Mesendoderm (in vitro differentiated cells): ENCODE data around the gene SPINK5. TPM values are rescaled to one million over a fixed set of nuclear protein-coding genes. Genes with fewer than 3 reads are reported as not detected.
A peak's percentile ranks its signal among the peaks of the same experiment; 100 is the strongest.

ENCODE experiments used
- DNase-seq: peaks from one replicate; pipeline ENCODE4 v3.0.0; 2013
- H2AK5ac ChIP-seq: 2 replicates; pipeline ENCODE4 v1.6.1; 2013; ENCODE audit warnings: low read length, inconsistent platforms
- H2BK120ac ChIP-seq: 2 replicates; pipeline ENCODE4 v1.6.1; 2013; ENCODE audit warnings: low read depth, mild to moderate bottlenecking, low read length, moderate library complexity, mixed read lengths
- H2BK15ac ChIP-seq: replicated peaks from 2 replicates; pipeline ENCODE4 v1.6.1; 2013; ENCODE audit warnings: low read depth, mild to moderate bottlenecking, moderate library complexity
- H2BK5ac ChIP-seq: 2 replicates; pipeline ENCODE4 v1.6.1; 2013; ENCODE audit warnings: low read length, inconsistent platforms
- H3K18ac ChIP-seq: 2 replicates; pipeline ENCODE4 v1.6.1; 2013; ENCODE audit warnings: mild to moderate bottlenecking, low read length, mixed read lengths
- H3K23ac ChIP-seq: one replicate; pipeline ENCODE4 v1.6.1; 2013; ENCODE audit warnings: low read length
- H3K27ac ChIP-seq: 2 replicates; pipeline ENCODE4 v1.5.1; 2013; ENCODE audit warnings: low read depth, mild to moderate bottlenecking, inconsistent platforms, low read length, moderate library complexity
- H3K27me3 ChIP-seq: 2 replicates; pipeline ENCODE4 v1.6.1; 2013; ENCODE audit warnings: low read length, control low read depth, mild to moderate bottlenecking, inconsistent platforms; ENCODE audit not compliant: insufficient read depth, poor library complexity
- H3K36me3 ChIP-seq: 2 replicates; pipeline ENCODE4 v1.6.1; 2013; ENCODE audit warnings: low read length, inconsistent platforms; ENCODE audit not compliant: control insufficient read depth, insufficient read depth
- H3K4ac ChIP-seq: one replicate; pipeline ENCODE4 v1.6.1; 2013; ENCODE audit warnings: low read depth, mild to moderate bottlenecking, low read length, moderate library complexity
- H3K4me1 ChIP-seq: 2 replicates; pipeline ENCODE4 v1.6.1; 2013; ENCODE audit warnings: low read depth, low read length, inconsistent platforms; ENCODE audit not compliant: control insufficient read depth
- H3K4me2 ChIP-seq: 2 replicates; pipeline ENCODE4 v1.6.1; 2013; ENCODE audit warnings: low read length
- H3K4me3 ChIP-seq: 2 replicates; pipeline ENCODE4 v1.5.1; 2013; ENCODE audit warnings: mild to moderate bottlenecking, low read length
- H3K56ac ChIP-seq: one replicate; pipeline ENCODE4 v1.6.1; 2013; ENCODE audit warnings: low read length
- H3K79me1 ChIP-seq: 2 replicates; pipeline ENCODE4 v1.6.1; 2013; ENCODE audit warnings: low read length, inconsistent platforms
- H3K79me2 ChIP-seq: 2 replicates; pipeline ENCODE4 v1.6.1; 2013; ENCODE audit warnings: mild to moderate bottlenecking, low read length; ENCODE audit not compliant: control insufficient read depth, insufficient read depth
- H3K9ac ChIP-seq: 2 replicates; pipeline ENCODE4 v1.6.1; 2013; ENCODE audit warnings: low read length, inconsistent platforms
- H4K5ac ChIP-seq: one replicate; pipeline ENCODE4 v1.6.1; 2013; ENCODE audit warnings: low read length
- H4K8ac ChIP-seq: one replicate; pipeline ENCODE4 v1.6.1; 2013; ENCODE audit warnings: low read depth, mild to moderate bottlenecking, control low read depth, low read length, moderate library complexity
- WGBS: extraction: QIAGEN DNeasy Blood & Tissue Kit; methylation state at CpG from one replicate; pipeline ENCODE4 v1.1.7; 2013; ENCODE audit warnings: low lambda C conversion rate, missing lambda C conversion rate; ENCODE audit not compliant: insufficient coverage; ENCODE audit errors: extremely low coverage; 5-methylcytosine and 5-hydroxymethylcytosine counted together
- polyA plus RNA-seq, 2 experiments: library from polyadenylated mRNA; stranded (reverse); fragments of 200-250 nt; gene quantifications; one replicate each; pipeline ENCODE4 v1.2.3, GENCODE V29; 2013

The SPINK5 gene
- polyA plus RNA-seq (2013, experiment 1 of 2): 3.0 TPM
- polyA plus RNA-seq (2013, experiment 2 of 2): 3.0 TPM

- no peak for DNase-seq
- H3K23ac ChIP-seq: no peak within 1 kb of the TSS
- no peak within 1 kb of the TSS for H3K18ac ChIP-seq
- no peak within 1 kb of the TSS for H3K4me3 ChIP-seq
- no peak within 1 kb of the TSS for H4K5ac ChIP-seq
- H3K79me1 ChIP-seq: no peaks in the 10 kb centered on the region
- H3K56ac ChIP-seq: no peak within 1 kb of the TSS
- H3K9ac ChIP-seq: no peak within 1 kb of the TSS
- no CpG with 5 or more reads among the region's 5 CpGs for WGBS
- no peaks in the 10 kb centered on the region for H3K4me1 ChIP-seq
- no peak within 1 kb of the TSS for H2BK120ac ChIP-seq
- H3K36me3 ChIP-seq: no peaks in the 10 kb centered on the region
- H3K27ac ChIP-seq: no peak within 1 kb of the TSS
- H3K4me2 ChIP-seq: no peak within 1 kb of the TSS
- H4K8ac ChIP-seq: no peak within 1 kb of the TSS
- H2AK5ac ChIP-seq: no peak within 1 kb of the TSS
- H2BK15ac ChIP-seq: no peak within 1 kb of the TSS
- H3K79me2 ChIP-seq: no peaks in the 10 kb centered on the region
- no peak within 1 kb of the TSS for H3K4ac ChIP-seq
- no peak within 1 kb of the TSS for H2BK5ac ChIP-seq
- no peaks in the 10 kb centered on the region for H3K27me3 ChIP-seq
These were observed at the start of gene SPINK5 for GRCh38 chr5:148063861-148064260. Gene SPINK5, plus strand, starts transcription at chr5:148063980. Its CDS starts 65 bp downstream, at chr5:148064045.

GRCh38 chr5:148014276-148014675 is 49.5 kb upstream of the SPINK5 start:
- Histone ChIP-seq H2BK15ac (no peak overlapping the region), H3K27ac (no peak overlapping the region), H3K79me1 (no peaks in the 10 kb centered on the region), H3K4me2 (no peak overlapping the region), H2AK5ac (no peak overlapping the region), H3K4me1 (peaks cover 5% of the 10 kb centered on the region), H2BK5ac (no peak overlapping the region), H2BK120ac (no peak overlapping the region), H3K56ac (no peak overlapping the region), H4K8ac (no peak overlapping the region), H3K9ac (no peak overlapping the region), H3K18ac (no peak overlapping the region), H3K4ac (no peak overlapping the region), H4K5ac (no peak overlapping the region), H3K4me3 (no peak overlapping the region), H3K36me3 (no peaks in the 10 kb centered on the region), H3K27me3 (no peaks in the 10 kb centered on the region), H3K23ac (no peak overlapping the region), H3K79me2 (no peaks in the 10 kb centered on the region)
- no peak for DNase-seq
- WGBS: no CpG with 5 or more reads among the region's 3 CpGs

GRCh38 chr5:148020257-148020988 is 43.4 kb upstream of the SPINK5 start:
- Histone ChIP-seq H3K4ac (no peak overlapping the region), H3K4me1 (no peaks in the 10 kb centered on the region), H2AK5ac (no peak overlapping the region), H3K4me3 (no peak overlapping the region), H4K5ac (no peak overlapping the region), H2BK15ac (no peak overlapping the region), H4K8ac (no peak overlapping the region), H3K9ac (no peak overlapping the region), H3K79me2 (no peaks in the 10 kb centered on the region), H3K56ac (no peak overlapping the region), H3K79me1 (no peaks in the 10 kb centered on the region), H2BK120ac (no peak overlapping the region), H3K4me2 (no peak overlapping the region), H3K23ac (no peak overlapping the region), H3K27me3 (no peaks in the 10 kb centered on the region), H3K36me3 (no peaks in the 10 kb centered on the region), H3K27ac (no peak overlapping the region), H2BK5ac (no peak overlapping the region), H3K18ac (no peak overlapping the region)
- no CpG with 5 or more reads among the region's 3 CpGs for WGBS
- no peak for DNase-seq

GRCh38 chr5:148027505-148027904 is 36.3 kb upstream of the SPINK5 start:
- no peak overlapping the region for H4K5ac ChIP-seq
- H3K23ac ChIP-seq: no peak overlapping the region
- H2BK15ac ChIP-seq: no peak overlapping the region
- no CpG with 5 or more reads among the region's 3 CpGs for WGBS
- no peak overlapping the region for H3K4me2 ChIP-seq
- no peak overlapping the region for H3K4me3 ChIP-seq
- H2AK5ac ChIP-seq: no peak overlapping the region
- no peak overlapping the region for H3K18ac ChIP-seq
- no peak overlapping the region for H3K4ac ChIP-seq
- no peaks in the 10 kb centered on the region for H3K27me3 ChIP-seq
- no peak overlapping the region for H3K27ac ChIP-seq
- H3K79me1 ChIP-seq: no peaks in the 10 kb centered on the region
- DNase-seq: no peak
- H4K8ac ChIP-seq: no peak overlapping the region
- no peaks in the 10 kb centered on the region for H3K4me1 ChIP-seq
- no peaks in the 10 kb centered on the region for H3K36me3 ChIP-seq
- no peak overlapping the region for H2BK120ac ChIP-seq
- no peaks in the 10 kb centered on the region for H3K79me2 ChIP-seq
- H3K9ac ChIP-seq: no peak overlapping the region
- no peak overlapping the region for H3K56ac ChIP-seq
- no peak overlapping the region for H2BK5ac ChIP-seq

- H3K79me2 ChIP-seq: no peaks in the 10 kb centered on the region
- no peak overlapping the region for H3K4me2 ChIP-seq
- no peaks in the 10 kb centered on the region for H3K4me1 ChIP-seq
- H2AK5ac ChIP-seq: no peak overlapping the region
- H2BK5ac ChIP-seq: no peak overlapping the region
- no peak overlapping the region for H3K4me3 ChIP-seq
- no peak overlapping the region for H3K18ac ChIP-seq
- H3K9ac ChIP-seq: no peak overlapping the region
- no peak overlapping the region for H2BK15ac ChIP-seq
- H3K4ac ChIP-seq: no peak overlapping the region
- no peak for DNase-seq
- H2BK120ac ChIP-seq: no peak overlapping the region
- H4K5ac ChIP-seq: no peak overlapping the region
- no peak overlapping the region for H3K27ac ChIP-seq
- H3K23ac ChIP-seq: no peak overlapping the region
- no peaks in the 10 kb centered on the region for H3K79me1 ChIP-seq
- H3K56ac ChIP-seq: no peak overlapping the region
- H3K27me3 ChIP-seq: no peaks in the 10 kb centered on the region
- H3K36me3 ChIP-seq: no peaks in the 10 kb centered on the region
- no peak overlapping the region for H4K8ac ChIP-seq
- WGBS: no CpG with 5 or more reads among the region's 4 CpGs
These were observed 34.6 kb upstream of the SPINK5 start for GRCh38 chr5:148029131-148029530.

- no peak overlapping the region for H3K27ac ChIP-seq
- H2AK5ac ChIP-seq: no peak overlapping the region
- H3K23ac ChIP-seq: no peak overlapping the region
- DNase-seq: peak; percentile 93
- H3K27me3 ChIP-seq: no peaks in the 10 kb centered on the region
- no peak overlapping the region for H3K56ac ChIP-seq
- H2BK5ac ChIP-seq: no peak overlapping the region
- H3K4me2 ChIP-seq: no peak overlapping the region
- H3K4me3 ChIP-seq: no peak overlapping the region
- no peaks in the 10 kb centered on the region for H3K4me1 ChIP-seq
- H3K36me3 ChIP-seq: no peaks in the 10 kb centered on the region
- H4K5ac ChIP-seq: no peak overlapping the region
- no CpG with 5 or more reads among the region's 1 CpG for WGBS
- H2BK120ac ChIP-seq: no peak overlapping the region
- no peak overlapping the region for H3K4ac ChIP-seq
- H3K79me1 ChIP-seq: no peaks in the 10 kb centered on the region
- H3K79me2 ChIP-seq: no peaks in the 10 kb centered on the region
- no peak overlapping the region for H4K8ac ChIP-seq
- no peak overlapping the region for H2BK15ac ChIP-seq
- no peak overlapping the region for H3K18ac ChIP-seq
- H3K9ac ChIP-seq: no peak overlapping the region
These were observed 30.6 kb upstream of the SPINK5 start for GRCh38 chr5:148033134-148033533.
